HepG2 (cell line): ENCODE results near the gene PPP1R13B. TPM values are rescaled to one million over a fixed set of nuclear protein-coding genes. Genes with fewer than 3 reads are reported as not detected.

Experiments used
- CHD2 ChIP-seq: IDR thresholded peaks from 2 replicates; pipeline ENCODE4 v1.6.1; 2011; ENCODE audit warnings: low read depth, low read length, improper control_type of control experiment
- FOXC1 ChIP-seq: sonication (generic); formaldehyde crosslinking; IDR thresholded peaks from 2 replicates; pipeline ENCODE4 v1.8.0; 2022; ENCODE audit warnings: mild to moderate bottlenecking, missing genetic modification reagents, borderline replicate concordance
- GTF2F1 ChIP-seq: fragments of 150-350 bp; IDR thresholded peaks from 2 replicates; pipeline ENCODE4 v1.6.1; 2014; ENCODE audit warnings: low read length
- IRF1 ChIP-seq: sonication (generic); formaldehyde crosslinking; IDR thresholded peaks from 2 replicates; pipeline ENCODE4 v1.4.0; 2020; ENCODE audit warnings: low read depth, mild to moderate bottlenecking, missing genetic modification reagents
- KLF11 ChIP-seq: IDR thresholded peaks from 2 replicates; pipeline ENCODE4 v1.6.1; 2016; ENCODE audit warnings: missing compliant biosample characterization
- MAFF ChIP-seq: IDR thresholded peaks from 2 replicates; pipeline ENCODE4 v1.6.1; 2011; ENCODE audit warnings: low read depth, low read length, improper control_type of control experiment
- MIER3 ChIP-seq: IDR thresholded peaks from 2 replicates; pipeline ENCODE4 v1.6.1; 2016; ENCODE audit warnings: missing compliant biosample characterization, borderline replicate concordance
- PPARG ChIP-seq: conservative IDR thresholded peaks from 2 replicates; pipeline ENCODE4 v1.6.1; 2016; ENCODE audit warnings: missing biosample characterization, missing genetic modification reagents
- SOX5 ChIP-seq: IDR thresholded peaks from 2 replicates; pipeline ENCODE4 v1.6.1; 2016; ENCODE audit warnings: borderline replicate concordance
- ZFP41 ChIP-seq: sonication (generic); formaldehyde crosslinking; IDR thresholded peaks from 2 replicates; pipeline ENCODE4 v1.4.0; 2020; ENCODE audit warnings: mild to moderate bottlenecking, missing genetic modification reagents, borderline replicate concordance
- ZFX ChIP-seq: sonication (generic); formaldehyde crosslinking; IDR thresholded peaks from 2 replicates; pipeline ENCODE4 v1.4.0; 2020; ENCODE audit warnings: mild to moderate bottlenecking, low read depth, missing genetic modification reagents, moderate library complexity
- ZNF350 ChIP-seq: sonication (generic); formaldehyde crosslinking; IDR thresholded peaks from 2 replicates; pipeline ENCODE4 v1.4.0; 2020; ENCODE audit warnings: mild to moderate bottlenecking, low read depth, missing genetic modification reagents, borderline replicate concordance
- ZNF446 ChIP-seq: sonication (generic); formaldehyde crosslinking; IDR thresholded peaks from 2 replicates; pipeline ENCODE4 v1.5.0; 2020; ENCODE audit warnings: mild to moderate bottlenecking, missing genetic modification reagents
- ZNF501 ChIP-seq: sonication (generic); formaldehyde crosslinking; IDR thresholded peaks from 2 replicates; pipeline ENCODE4 v1.5.1; 2020; ENCODE audit warnings: mild to moderate bottlenecking, moderate library complexity, missing genetic modification reagents
- ZNF552 ChIP-seq: sonication (generic); formaldehyde crosslinking; IDR thresholded peaks from 2 replicates; pipeline ENCODE4 v1.9.0; 2022; ENCODE audit warnings: missing genetic modification reagents, mild to moderate bottlenecking, borderline replicate concordance
- ZNF558 ChIP-seq: sonication (generic); formaldehyde crosslinking; IDR thresholded peaks from 2 replicates; pipeline ENCODE4 v1.9.0; 2022; ENCODE audit warnings: mild to moderate bottlenecking, missing genetic modification reagents, borderline replicate concordance
- ZNF576 ChIP-seq: sonication (generic); formaldehyde crosslinking; IDR thresholded peaks from 2 replicates; pipeline ENCODE4 v1.4.0; 2020; ENCODE audit warnings: mild to moderate bottlenecking, missing genetic modification reagents
- polyA plus RNA-seq, 8 experiments: library from polyadenylated mRNA; depleted of rRNA in 3 of 8; stranded (reverse) in 7 of 8; unstranded in 1 of 8; fragments of >200 nt; fragmentation: Illumina TruSeq in 4 of 8; extraction: Trizol in 4 of 8; gene quantifications; 2 replicates each; pipeline versions ENCODE4 v1.2.1 to v1.2.3, GENCODE V29; 2011 to 2016; ENCODE audit warnings: low read depth in 4 of 8, missing spikeins in 1 of 8, mixed read lengths in 1 of 8; ENCODE audit not compliant: insufficient read depth in 1 of 8
- total RNA-seq, 5 experiments: library from RNA; depleted of rRNA; stranded (reverse); fragments of >200 nt; fragmentation: Illumina TruSeq; extraction: Trizol; gene quantifications; 2 replicates each; pipeline ENCODE4 v1.2.3, GENCODE V29; 2016; ENCODE audit warnings: low read depth in 1 of 5
- TF ChIP-seq, protein P1 (sequence below): IDR thresholded peaks from 2 replicates; pipeline ENCODE4 v1.6.1; 2018; ENCODE audit warnings: missing genetic modification reagents
- TF ChIP-seq, protein P2 (sequence below): sonication (generic); formaldehyde crosslinking; IDR thresholded peaks from 2 replicates; pipeline ENCODE4 v1.5.0; 2020; ENCODE audit warnings: mild to moderate bottlenecking, missing genetic modification reagents, borderline replicate concordance
- TF ChIP-seq, protein P3 (sequence below): IDR thresholded peaks from 2 replicates; pipeline ENCODE4 v1.6.1; 2016; ENCODE audit warnings: low read depth

The PPP1R13B gene
- total and polyA plus RNA-seq, 2 of the 13 experiments (the other 11 are each of a cell fraction or from before 2014, with no cell fraction given): 4.6 to 9.4 TPM

- 0 out of 2 replicates have a peak, but pooled peaks have one; percentile 38 for TF ChIP-seq ZNF446 (CRISPR knock-in tag)
- TF ChIP-seq ZFX: peak; percentile 83
- TF ChIP-seq, protein P1, sequence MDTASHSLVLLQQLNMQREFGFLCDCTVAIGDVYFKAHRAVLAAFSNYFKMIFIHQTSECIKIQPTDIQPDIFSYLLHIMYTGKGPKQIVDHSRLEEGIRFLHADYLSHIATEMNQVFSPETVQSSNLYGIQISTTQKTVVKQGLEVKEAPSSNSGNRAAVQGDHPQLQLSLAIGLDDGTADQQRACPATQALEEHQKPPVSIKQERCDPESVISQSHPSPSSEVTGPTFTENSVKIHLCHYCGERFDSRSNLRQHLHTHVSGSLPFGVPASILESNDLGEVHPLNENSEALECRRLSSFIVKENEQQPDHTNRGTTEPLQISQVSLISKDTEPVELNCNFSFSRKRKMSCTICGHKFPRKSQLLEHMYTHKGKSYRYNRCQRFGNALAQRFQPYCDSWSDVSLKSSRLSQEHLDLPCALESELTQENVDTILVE (CRISPR knock-in tag): no peak
- TF ChIP-seq FOXC1: no peak
- no peak for TF ChIP-seq ZNF350 (CRISPR knock-in tag)
- TF ChIP-seq MIER3: no peak
- 0 out of 2 replicates have a peak, but pooled peaks have one; percentile 45 for TF ChIP-seq PPARG
- TF ChIP-seq CHD2: peak; percentile 63; the same call in 1 of the 2 replicates
- TF ChIP-seq ZNF501 (CRISPR knock-in tag): peak; percentile 5; the same call in 1 of the 2 replicates
- no peak for TF ChIP-seq GTF2F1
- TF ChIP-seq IRF1 (CRISPR knock-in tag): no peak
- no peak for TF ChIP-seq MAFF
- TF ChIP-seq, protein P2, sequence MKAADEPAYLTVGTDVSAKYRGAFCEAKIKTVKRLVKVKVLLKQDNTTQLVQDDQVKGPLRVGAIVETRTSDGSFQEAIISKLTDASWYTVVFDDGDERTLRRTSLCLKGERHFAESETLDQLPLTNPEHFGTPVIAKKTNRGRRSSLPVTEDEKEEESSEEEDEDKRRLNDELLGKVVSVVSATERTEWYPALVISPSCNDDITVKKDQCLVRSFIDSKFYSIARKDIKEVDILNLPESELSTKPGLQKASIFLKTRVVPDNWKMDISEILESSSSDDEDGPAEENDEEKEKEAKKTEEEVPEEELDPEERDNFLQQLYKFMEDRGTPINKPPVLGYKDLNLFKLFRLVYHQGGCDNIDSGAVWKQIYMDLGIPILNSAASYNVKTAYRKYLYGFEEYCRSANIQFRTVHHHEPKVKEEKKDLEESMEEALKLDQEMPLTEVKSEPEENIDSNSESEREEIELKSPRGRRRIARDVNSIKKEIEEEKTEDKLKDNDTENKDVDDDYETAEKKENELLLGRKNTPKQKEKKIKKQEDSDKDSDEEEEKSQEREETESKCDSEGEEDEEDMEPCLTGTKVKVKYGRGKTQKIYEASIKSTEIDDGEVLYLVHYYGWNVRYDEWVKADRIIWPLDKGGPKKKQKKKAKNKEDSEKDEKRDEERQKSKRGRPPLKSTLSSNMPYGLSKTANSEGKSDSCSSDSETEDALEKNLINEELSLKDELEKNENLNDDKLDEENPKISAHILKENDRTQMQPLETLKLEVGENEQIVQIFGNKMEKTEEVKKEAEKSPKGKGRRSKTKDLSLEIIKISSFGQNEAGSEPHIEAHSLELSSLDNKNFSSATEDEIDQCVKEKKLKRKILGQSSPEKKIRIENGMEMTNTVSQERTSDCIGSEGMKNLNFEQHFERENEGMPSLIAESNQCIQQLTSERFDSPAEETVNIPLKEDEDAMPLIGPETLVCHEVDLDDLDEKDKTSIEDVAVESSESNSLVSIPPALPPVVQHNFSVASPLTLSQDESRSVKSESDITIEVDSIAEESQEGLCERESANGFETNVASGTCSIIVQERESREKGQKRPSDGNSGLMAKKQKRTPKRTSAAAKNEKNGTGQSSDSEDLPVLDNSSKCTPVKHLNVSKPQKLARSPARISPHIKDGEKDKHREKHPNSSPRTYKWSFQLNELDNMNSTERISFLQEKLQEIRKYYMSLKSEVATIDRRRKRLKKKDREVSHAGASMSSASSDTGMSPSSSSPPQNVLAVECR: peak; percentile 93
- TF ChIP-seq ZNF576 (CRISPR knock-in tag): no peak
- TF ChIP-seq ZNF552 (CRISPR knock-in tag): no peak
- no peak for TF ChIP-seq ZFP41 (CRISPR knock-in tag)
- TF ChIP-seq KLF11 (CRISPR knock-in tag): no peak
- TF ChIP-seq ZNF558: peak; percentile 60; the same call in 1 of the 2 replicates
- TF ChIP-seq SOX5 (CRISPR knock-in tag): 0 out of 2 replicates have a peak, but pooled peaks have one; percentile 6
- TF ChIP-seq, protein P3, sequence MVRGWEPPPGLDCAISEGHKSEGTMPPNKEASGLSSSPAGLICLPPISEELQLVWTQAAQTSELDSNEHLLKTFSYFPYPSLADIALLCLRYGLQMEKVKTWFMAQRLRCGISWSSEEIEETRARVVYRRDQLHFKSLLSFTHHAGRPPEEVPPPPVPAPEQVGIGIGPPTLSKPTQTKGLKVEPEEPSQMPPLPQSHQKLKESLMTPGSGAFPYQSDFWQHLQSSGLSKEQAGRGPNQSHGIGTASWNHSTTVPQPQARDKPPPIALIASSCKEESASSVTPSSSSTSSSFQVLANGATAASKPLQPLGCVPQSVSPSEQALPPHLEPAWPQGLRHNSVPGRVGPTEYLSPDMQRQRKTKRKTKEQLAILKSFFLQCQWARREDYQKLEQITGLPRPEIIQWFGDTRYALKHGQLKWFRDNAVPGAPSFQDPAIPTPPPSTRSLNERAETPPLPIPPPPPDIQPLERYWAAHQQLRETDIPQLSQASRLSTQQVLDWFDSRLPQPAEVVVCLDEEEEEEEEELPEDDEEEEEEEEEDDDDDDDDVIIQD: peak; percentile 64; the same call in 1 of the 2 replicates
Observed at GRCh38 chr14:103715052-103716000, 132.0 kb downstream of the PPP1R13B start, which contains the start of the genes XRCC3 and ZFYVE21 (continued).
